Common myeloid progenitor, CD34-positive (primary cell): Measurements from ENCODE around the gene ASXL1.
A peak's percentile ranks its signal among the peaks of the same experiment; 100 is the strongest.
"Not testable (repeated sequence)": the region's sequence is repeated elsewhere in the genome, so short reads cannot be mapped to it uniquely, and the experiment has no call there.

Source experiments
- CTCF ChIA-PET: fragments of 350-600 bp; sonication (Branson Sonifier 250); formaldehyde crosslinking; loops from one replicate; lab custom pipeline; 2021; ENCODE audit warnings: antibody characterized with exemption; lab: Charles Lee
- POLR2A ChIA-PET: fragments of 350-600 bp; sonication (Branson Sonifier 250); formaldehyde crosslinking; loops from one replicate; lab custom pipeline; 2021; ENCODE audit warnings: antibody characterized with exemption; lab: Charles Lee
- DNase-seq, 3 donors: peaks; one replicate each; pipeline versions ENCODE4 v3.0.0 to v3.0.0-alpha.2; 2013
- H3K27ac ChIP-seq, 2 experiments: 1 replicate in 1 of 2; 2 replicates in 1 of 2; pipeline ENCODE4 v1.7.0; 2013; ENCODE audit warnings: inconsistent platforms in 2 of 2, low read length in 2 of 2, mild to moderate bottlenecking in 2 of 2, low read depth in 1 of 2, moderate library complexity in 1 of 2; ENCODE audit not compliant: severe bottlenecking in 2 of 2, insufficient read depth in 1 of 2, poor library complexity in 1 of 2
- H3K27me3 ChIP-seq, 5 experiments: replicated peaks in 2 of 5; 1 replicate in 3 of 5; 2 replicates in 2 of 5; pipeline versions ENCODE4 v1.6.1 to v1.7.0; 2013; ENCODE audit warnings: low read length in 4 of 5, mild to moderate bottlenecking in 2 of 5, moderate library complexity in 2 of 5, inconsistent platforms in 1 of 5; ENCODE audit not compliant: insufficient read depth in 5 of 5, control insufficient read depth in 4 of 5
- H3K36me3 ChIP-seq, 4 experiments: 1 replicate in 2 of 4; 2 replicates in 2 of 4; pipeline versions ENCODE4 v1.6.1 to v1.7.0; 2013; ENCODE audit warnings: low read length in 3 of 4, control low read depth in 1 of 4, mild to moderate bottlenecking in 1 of 4; ENCODE audit not compliant: control insufficient read depth in 4 of 4, insufficient read depth in 4 of 4
- H3K4me1 ChIP-seq, 4 experiments: 1 replicate in 3 of 4; 2 replicates in 1 of 4; pipeline versions ENCODE4 v1.6.1 to v1.7.1; 2013; ENCODE audit warnings: low read length in 3 of 4, mild to moderate bottlenecking in 3 of 4, control low read depth in 1 of 4, inconsistent platforms in 1 of 4, moderate library complexity in 1 of 4; ENCODE audit not compliant: control insufficient read depth in 4 of 4, insufficient read depth in 4 of 4; ENCODE audit errors: control extremely low read depth in 1 of 4
- H3K4me3 ChIP-seq, 7 experiments: 1 replicate in 4 of 7; 2 replicates in 3 of 7; pipeline versions ENCODE4 v1.5.1 to v1.7.0; 2013; ENCODE audit warnings: mild to moderate bottlenecking in 7 of 7, low read length in 6 of 7, moderate library complexity in 6 of 7, inconsistent platforms in 2 of 7, low read depth in 2 of 7, control low read depth in 1 of 7; ENCODE audit not compliant: insufficient read depth in 4 of 7, control insufficient read depth in 1 of 7; ENCODE audit errors: extremely low read depth in 1 of 7
- H3K9me3 ChIP-seq, 5 experiments: 1 replicate in 4 of 5; 2 replicates in 1 of 5; pipeline versions ENCODE4 v1.6.1 to v1.7.1; 2013; ENCODE audit warnings: low read length in 4 of 5, mild to moderate bottlenecking in 2 of 5, inconsistent platforms in 1 of 5, low read depth in 1 of 5, moderate library complexity in 1 of 5; ENCODE audit not compliant: control insufficient read depth in 4 of 5, insufficient read depth in 2 of 5; ENCODE audit errors: control extremely low read depth in 1 of 5
- WGBS: methylation state at CpG from one replicate; pipeline ENCODE4 v1.1.5; 2013; ENCODE audit not compliant: insufficient coverage; 5-methylcytosine and 5-hydroxymethylcytosine counted together

ASXL1 gene

DNA sequence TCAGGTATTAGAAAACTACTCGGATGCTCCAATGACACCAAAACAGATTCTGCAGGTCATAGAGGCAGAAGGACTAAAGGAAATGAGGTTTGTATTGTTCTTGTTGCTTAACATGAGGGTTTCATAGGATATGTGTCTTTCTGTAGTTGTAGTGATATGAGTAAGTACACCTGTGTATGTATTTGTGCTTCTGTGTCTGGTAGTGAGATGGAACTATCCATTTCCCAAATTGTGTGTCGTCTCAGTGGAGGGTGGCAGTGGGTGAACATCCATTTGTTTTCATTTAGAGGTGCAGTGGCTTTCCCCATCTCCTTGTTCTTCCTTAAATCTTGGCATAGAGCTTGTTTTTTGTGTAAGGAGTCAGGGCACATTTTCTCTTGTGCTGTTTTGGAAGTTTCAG, 8.2 kb downstream of the ASXL1 start:
- POLR2A ChIA-PET: interaction anchor here (0.6 kb wide), 1 partner anchor 332 kb away, joined by 3 read pairs; no protein-coding TSS in a partner anchor
- Histone ChIP-seq H3K36me3 (peaks cover 5 to 35% (median 22%) of the 10 kb centered on the region in 4 experiments), H3K4me3 (no peak overlapping the region), H3K27ac (no peak overlapping the region), H3K27me3 (no peaks in the 10 kb centered on the region), H3K4me1 (peaks cover 2 to 20% (median 11%) of the 10 kb centered on the region in 4 experiments), H3K9me3 (no peaks in the 10 kb centered on the region)
- DNase-seq: no peak
- CTCF ChIA-PET: interaction anchor here (1.5 kb wide), 1 partner anchor 7 kb away, joined by 3 read pairs; no protein-coding TSS in a partner anchor
- 92% methylated on average over 2 of the region's 2 CpGs for WGBS

DNA sequence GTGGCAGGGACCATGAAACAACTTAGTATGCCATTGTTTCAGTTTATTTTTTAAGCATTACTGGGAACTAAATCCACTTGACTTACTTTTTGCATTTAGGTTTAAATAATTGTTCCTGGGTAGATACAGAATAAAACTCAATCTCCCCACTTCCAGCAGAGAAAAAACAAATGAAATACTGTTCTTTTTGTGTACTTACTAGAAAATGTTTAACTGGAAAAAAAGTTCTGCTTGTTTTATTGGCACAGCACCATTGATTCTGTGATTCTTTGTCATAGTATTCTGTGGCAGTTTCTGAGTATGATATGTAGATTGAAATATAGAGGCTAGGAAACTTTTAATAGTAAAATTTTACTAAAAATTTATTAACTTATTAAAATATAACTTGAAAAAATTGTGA, 10.2 kb downstream of the ASXL1 start:
- no peak for DNase-seq
- Histone ChIP-seq H3K4me3 (no peak overlapping the region), H3K9me3 (no peaks in the 10 kb centered on the region), H3K4me1 (peaks cover 2 to 14% (median 7%) of the 10 kb centered on the region in 4 experiments), H3K36me3 (peaks cover 10 to 42% (median 32%) of the 10 kb centered on the region in 4 experiments), H3K27ac (no peak overlapping the region), H3K27me3 (no peaks in the 10 kb centered on the region)
- ChIA-PET CTCF (interaction anchor here (0.8 kb wide), 1 partner anchor 54 kb away, joined by 3 read pairs; no protein-coding TSS in a partner anchor), POLR2A (interaction anchor here (0.6 kb wide), 1 partner anchor 9 kb away, joined by 5 read pairs; no protein-coding TSS in a partner anchor)

DNA sequence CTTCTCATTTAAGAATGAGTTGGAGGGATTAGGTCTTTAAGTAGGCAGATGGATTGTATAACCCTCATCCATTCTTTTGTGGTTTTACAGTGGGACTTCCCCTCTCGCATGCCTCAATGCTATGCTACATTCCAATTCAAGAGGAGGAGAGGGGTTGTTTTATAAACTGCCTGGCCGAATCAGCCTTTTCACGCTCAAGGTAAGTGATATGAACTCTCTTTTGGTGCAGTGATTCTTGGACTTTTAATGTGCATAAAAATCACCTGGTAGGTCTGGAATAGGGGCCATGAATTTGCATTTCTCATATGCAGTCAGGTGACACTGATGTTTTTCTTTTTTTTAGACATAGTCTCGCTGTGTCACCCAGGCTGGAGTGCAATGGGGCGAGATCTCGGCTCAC, 10.8 kb downstream of the ASXL1 start:
- Histone ChIP-seq H3K36me3 (peaks cover 10 to 45% (median 33%) of the 10 kb centered on the region in 4 experiments), H3K9me3 (no peaks in the 10 kb centered on the region), H3K27ac (no peak overlapping the region), H3K27me3 (no peaks in the 10 kb centered on the region), H3K4me1 (peaks cover 2 to 14% (median 5%) of the 10 kb centered on the region in 4 experiments), H3K4me3 (no peak overlapping the region)
- 72% methylated on average over 5 of the region's 6 CpGs for WGBS
- peak in 2 of 3 donors; percentile 41 to 46 for DNase-seq
- CTCF ChIA-PET: interaction anchor here (0.8 kb wide), 1 partner anchor 54 kb away, joined by 3 read pairs; no protein-coding TSS in a partner anchor
- POLR2A ChIA-PET: interaction anchor here (0.6 kb wide), 1 partner anchor 9 kb away, joined by 5 read pairs; no protein-coding TSS in a partner anchor

DNA sequence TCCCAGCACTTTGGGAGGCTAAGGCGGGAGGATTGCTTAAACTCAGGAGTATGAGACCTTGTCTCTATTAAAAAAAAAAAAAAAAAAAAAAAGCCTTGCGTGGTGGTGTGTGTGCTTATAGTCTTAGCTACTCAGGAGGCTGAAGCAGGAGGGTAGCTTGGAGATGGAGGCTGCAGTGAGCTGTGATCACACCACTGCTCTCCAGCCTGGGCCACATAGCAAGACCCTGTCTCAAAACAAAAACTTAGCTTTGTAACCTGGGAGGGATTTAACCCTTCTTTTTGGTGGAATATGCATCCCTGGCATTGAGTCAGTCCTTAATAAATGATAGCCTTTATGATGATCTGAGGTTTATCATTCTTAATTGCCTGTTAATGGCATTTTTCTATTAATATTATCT, 12.8 kb downstream of the ASXL1 start:
- ChIA-PET POLR2A (interaction anchor here (1.4 kb wide), 1 partner anchor 12 kb away, joined by 3 read pairs; no protein-coding TSS in a partner anchor), CTCF (interaction anchor here (1.1 to 1.7 kb wide), 2 partner anchors 15 to 24 kb away, joined by 3 to 5 read pairs; no protein-coding TSS in a partner anchor)
- no peak for DNase-seq
- no peak overlapping the region for H3K27ac ChIP-seq
- no peaks in the 10 kb centered on the region for H3K9me3 ChIP-seq
- no peak overlapping the region for H3K4me3 ChIP-seq
- no peaks in the 10 kb centered on the region for H3K27me3 ChIP-seq
- peaks cover 2 to 14% (median 5%) of the 10 kb centered on the region in 4 experiments for H3K4me1 ChIP-seq
- WGBS: no CpG with 5 or more reads among the region's 2 CpGs
- H3K36me3 ChIP-seq: peaks cover 15 to 52% (median 41%) of the 10 kb centered on the region in 4 experiments

DNA sequence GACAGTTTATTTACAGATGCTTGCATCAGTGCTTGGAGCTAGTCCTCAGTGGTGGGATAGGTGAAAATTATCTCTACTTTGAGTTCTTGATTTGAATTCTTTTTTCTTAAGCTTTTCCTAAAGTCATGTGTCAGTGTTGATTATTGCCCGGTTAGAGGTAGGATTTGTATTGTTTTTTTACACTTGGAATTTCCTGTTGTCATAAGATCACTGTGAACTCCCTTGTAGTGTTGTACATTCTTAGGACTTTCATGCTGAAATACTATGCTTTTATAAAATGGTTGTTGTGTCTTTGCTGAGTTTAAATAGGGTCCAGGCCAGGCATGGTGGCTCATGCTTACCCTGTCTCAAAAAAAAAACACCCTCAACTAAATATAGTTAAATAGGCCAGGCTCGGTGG, 20.3 kb downstream of the ASXL1 start:
- POLR2A ChIA-PET: no interaction called here
- peaks cover 10 to 34% (median 16%) of the 10 kb centered on the region in 4 experiments for H3K36me3 ChIP-seq

DNA sequence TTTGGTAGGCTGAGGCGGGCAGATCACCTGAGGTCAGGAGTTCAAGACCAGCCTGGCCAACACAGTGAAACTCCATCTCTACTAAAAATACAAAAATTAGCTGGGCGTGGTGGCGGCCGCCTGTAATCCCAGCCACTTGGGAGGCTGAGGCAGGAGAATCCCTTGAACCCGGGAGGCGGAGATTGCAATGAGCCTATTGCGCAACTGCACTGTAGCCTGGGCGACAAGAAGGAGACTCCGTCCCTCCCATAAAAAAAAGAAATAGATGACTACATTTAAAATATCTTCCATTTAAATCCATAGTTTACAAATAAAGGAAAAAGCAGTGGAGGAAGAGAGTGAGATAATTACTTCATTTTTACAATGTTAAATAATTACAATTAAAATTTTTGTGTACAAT, 21.9 kb downstream of the ASXL1 start:
- H3K27ac ChIP-seq, H3K27me3 ChIP-seq, H3K9me3 ChIP-seq, H3K4me3 ChIP-seq, H3K4me1 ChIP-seq, POLR2A ChIA-PET, DNase-seq, CTCF ChIA-PET: not testable (repeated sequence)
- peaks cover 5 to 27% (median 16%) of the 10 kb centered on the region in 4 experiments for H3K36me3 ChIP-seq
- 100% methylated on average over 7 of the region's 9 CpGs for WGBS

More for the DNA sequence above, 20.3 kb downstream of the ASXL1 start:
- CTCF ChIA-PET: no interaction called here
- H3K9me3 ChIP-seq: no peaks in the 10 kb centered on the region
- DNase-seq: no peak
- no peak overlapping the region for H3K4me3 ChIP-seq
- H3K27me3 ChIP-seq: no peaks in the 10 kb centered on the region
- no peaks in the 10 kb centered on the region for H3K4me1 ChIP-seq
- no peak overlapping the region for H3K27ac ChIP-seq
- WGBS: 100% methylated on average over 1 of the region's 2 CpGs

DNA sequence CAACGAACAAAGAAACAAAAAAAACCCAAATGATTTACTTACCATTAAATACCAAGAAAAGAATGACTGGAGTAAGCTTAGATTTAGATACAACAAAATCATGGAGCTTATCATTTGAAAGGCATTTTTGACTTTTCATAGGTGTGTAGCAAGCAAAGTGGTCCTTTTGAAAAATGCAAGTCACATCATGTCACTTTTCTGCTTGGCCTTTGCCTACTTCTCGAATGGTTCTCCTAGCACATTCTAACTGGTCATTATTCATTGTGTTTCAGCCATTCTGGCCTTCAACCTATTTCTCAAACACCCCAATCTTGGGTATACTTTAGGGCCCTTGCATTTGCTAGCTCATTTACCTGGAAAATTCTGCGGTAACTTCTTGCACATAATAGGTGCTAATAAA, 22.6 kb downstream of the ASXL1 start:
- no peaks in the 10 kb centered on the region for H3K27me3 ChIP-seq
- WGBS: 100% methylated on average over 2 of the region's 3 CpGs
- H3K4me1 ChIP-seq: no peaks in the 10 kb centered on the region
- H3K27ac ChIP-seq: no peak overlapping the region
- peaks cover 9 to 24% (median 12%) of the 10 kb centered on the region in 4 experiments for H3K36me3 ChIP-seq
- POLR2A ChIA-PET: no interaction called here
- DNase-seq: no peak
- CTCF ChIA-PET: interaction anchor here (0.7 kb wide), 1 partner anchor 9 kb away, joined by 3 read pairs; no protein-coding TSS in a partner anchor
- H3K4me3 ChIP-seq: no peak overlapping the region
- no peaks in the 10 kb centered on the region for H3K9me3 ChIP-seq
